Transverse colon (tissue), 3 donors: ENCODE measurements around the gene NRCAM.

Experiments
- EP300 ChIP-seq: sonication (generic); formaldehyde crosslinking; IDR thresholded peaks from one replicate; pipeline ENCODE4 v1.6.1; 2017; ENCODE audit warnings: antibody characterized with exemption, low read depth
- TF ChIP-seq, protein P1 (sequence below), 5 experiments: fragments of 200-600 bp in 3 of 5; fragments of 450-650 bp in 2 of 5; sonication (generic) in 3 of 5; IDR thresholded peaks; 1 replicate in 2 of 5; 2 replicates in 3 of 5; pipeline ENCODE4 v1.5.1; 2016 to 2017; ENCODE audit warnings: antibody characterized with exemption in 5 of 5, inconsistent platforms in 3 of 5, mild to moderate bottlenecking in 2 of 5, moderate library complexity in 1 of 5

DNA sequence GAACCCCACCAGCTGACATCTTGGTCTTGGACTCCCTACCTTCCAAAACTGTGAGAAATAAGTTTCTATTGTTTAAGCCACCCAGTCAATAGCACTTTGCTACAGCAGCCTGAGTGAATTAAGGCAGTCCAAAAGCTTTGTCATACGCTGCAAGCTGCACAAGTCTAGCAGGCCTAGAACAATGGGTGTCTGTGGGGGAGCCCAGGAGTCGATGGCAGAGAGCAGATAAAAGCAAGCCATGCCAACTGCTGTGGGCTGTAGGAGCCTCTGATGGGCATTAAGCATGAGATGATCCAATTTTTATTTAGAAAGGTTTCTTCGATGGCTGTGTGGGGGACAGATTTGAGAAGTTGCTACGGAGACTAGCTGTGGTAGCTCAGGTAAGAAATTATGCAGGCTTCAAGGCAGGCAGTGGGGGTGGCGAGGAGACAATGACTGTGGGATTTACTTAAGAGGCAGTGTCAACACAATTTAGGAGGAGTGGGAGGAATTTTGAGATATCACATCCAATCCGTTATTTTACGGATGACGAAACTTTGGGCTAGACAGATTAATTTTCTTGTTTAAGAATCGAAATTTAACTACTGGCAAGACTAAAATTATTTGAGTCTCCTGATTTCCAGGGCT lies 110.4 kb downstream of the NRCAM start:
- TF ChIP-seq, protein P1, sequence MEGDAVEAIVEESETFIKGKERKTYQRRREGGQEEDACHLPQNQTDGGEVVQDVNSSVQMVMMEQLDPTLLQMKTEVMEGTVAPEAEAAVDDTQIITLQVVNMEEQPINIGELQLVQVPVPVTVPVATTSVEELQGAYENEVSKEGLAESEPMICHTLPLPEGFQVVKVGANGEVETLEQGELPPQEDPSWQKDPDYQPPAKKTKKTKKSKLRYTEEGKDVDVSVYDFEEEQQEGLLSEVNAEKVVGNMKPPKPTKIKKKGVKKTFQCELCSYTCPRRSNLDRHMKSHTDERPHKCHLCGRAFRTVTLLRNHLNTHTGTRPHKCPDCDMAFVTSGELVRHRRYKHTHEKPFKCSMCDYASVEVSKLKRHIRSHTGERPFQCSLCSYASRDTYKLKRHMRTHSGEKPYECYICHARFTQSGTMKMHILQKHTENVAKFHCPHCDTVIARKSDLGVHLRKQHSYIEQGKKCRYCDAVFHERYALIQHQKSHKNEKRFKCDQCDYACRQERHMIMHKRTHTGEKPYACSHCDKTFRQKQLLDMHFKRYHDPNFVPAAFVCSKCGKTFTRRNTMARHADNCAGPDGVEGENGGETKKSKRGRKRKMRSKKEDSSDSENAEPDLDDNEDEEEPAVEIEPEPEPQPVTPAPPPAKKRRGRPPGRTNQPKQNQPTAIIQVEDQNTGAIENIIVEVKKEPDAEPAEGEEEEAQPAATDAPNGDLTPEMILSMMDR (IDR thresholded peaks at IDR 0.05): no peak
- TF ChIP-seq EP300: no peak
